ENCODE results near the gene HOXD11. TPM values are rescaled to one million over a fixed set of nuclear protein-coding genes. Genes with fewer than 3 reads are reported as not detected.

Gene HOXD11
- total and polyA plus RNA-seq, 11 donors, result not detected

MicroRNA genes within 50 kb of the gene (microRNA counts, 767-probe panel; counts per million panel counts)
- 2,769 to 2,827 counts per million in 2 donors for microRNA hsa-miR-10b-5p

Small RNA genes within 50 kb of the gene (microRNA-seq; reads per million reads assigned to microRNA genes)
- gene MIR10B, result 1,353 to 4,799 (median 2,376) reads per million in 4 donors

Other genes with a start within 250 kb of the HOXD11 start
- gene LNPK, start 105.0 kb upstream of the HOXD11 start, total RNA-seq, result 10 to 100 TPM; 16.3 to 45.6 (median 33.5) TPM
- 1 to 10 TPM; 5.0 to 9.7 TPM for gene LNPK, start 105.0 kb upstream of the HOXD11 start, polyA plus RNA-seq
- gene EVX2, start 23.3 kb upstream of the HOXD11 start, total RNA-seq, result under 1 TPM in 1 of 9 donors, not detected in 8; 0.06 TPM
- gene EVX2, start 23.3 kb upstream of the HOXD11 start, polyA plus RNA-seq, result not detected
- not detected for gene HOXD13, start 14.6 kb upstream of the HOXD11 start, total RNA-seq
- gene HOXD13, start 14.6 kb upstream of the HOXD11 start, polyA plus RNA-seq, result not detected
- gene HOXD12, start 7.5 kb upstream of the HOXD11 start, total RNA-seq, result not detected
- gene HOXD12, start 7.5 kb upstream of the HOXD11 start, polyA plus RNA-seq, result not detected
- gene HOXD10, start 9.5 kb downstream of the HOXD11 start, total RNA-seq, result under 1 TPM in 1 of 9 donors, not detected in 8; 0.43 TPM
- under 1 TPM in 1 of 2 donors, not detected in 1; 0.03 TPM for gene HOXD10, start 9.5 kb downstream of the HOXD11 start, polyA plus RNA-seq
- gene HOXD9, start 15.4 kb downstream of the HOXD11 start, total RNA-seq, result under 1 TPM in 2 of 9 donors, not detected in 7; 0.40 to 0.43 TPM
- gene HOXD9, start 15.4 kb downstream of the HOXD11 start, polyA plus RNA-seq, result under 1 TPM in 1 of 2 donors, not detected in 1; 0.23 TPM
- gene HOXD8, start 22.4 kb downstream of the HOXD11 start, total RNA-seq, result 1 to 10 TPM in 3 of 9 donors, under 1 TPM in 6; 0.37 to 1.8 (median 0.59) TPM
- gene HOXD8, start 22.4 kb downstream of the HOXD11 start, polyA plus RNA-seq, result under 1 TPM; 0.21 to 0.42 TPM
- gene HOXD4, start 44.3 kb downstream of the HOXD11 start, total RNA-seq, result under 1 TPM in 7 of 9 donors, not detected in 2; 0.17 to 0.96 (median 0.42) TPM
- under 1 TPM; 0.10 to 0.19 TPM for gene HOXD4, start 44.3 kb downstream of the HOXD11 start, polyA plus RNA-seq
- gene HOXD3, start 50.0 kb downstream of the HOXD11 start, total RNA-seq, result 1 to 10 TPM in 2 of 9 donors, under 1 TPM in 7; 0.35 to 1.4 (median 0.56) TPM
- under 1 TPM; 0.04 to 0.30 TPM for gene HOXD3, start 50.0 kb downstream of the HOXD11 start, polyA plus RNA-seq
- gene HOXD1, start 81.4 kb downstream of the HOXD11 start, total RNA-seq, result under 1 TPM in 4 of 9 donors, not detected in 5; 0.16 to 0.51 (median 0.24) TPM
- gene HOXD1, start 81.4 kb downstream of the HOXD11 start, polyA plus RNA-seq, result under 1 TPM in 1 of 2 donors, not detected in 1; 0.08 TPM
- 10 to 100 TPM; 37.6 to 57.8 (median 43.2) TPM for gene MTX2, start 162.2 kb downstream of the HOXD11 start, total RNA-seq
- gene MTX2, start 162.2 kb downstream of the HOXD11 start, polyA plus RNA-seq, result 10 to 100 TPM; 74.4 to 79.7 TPM

All from heart left ventricle (tissue), 11 donors.